ENCODE measurements around the gene CARS2. TPM values are rescaled to one million over a fixed set of nuclear protein-coding genes. Genes with fewer than 3 reads are reported as not detected.

CARS2 gene
- total and polyA plus RNA-seq, 2 of the 8 experiments (the other 6 are each of a cell fraction or from before 2014, with no cell fraction given): 47.7 to 55.9 TPM

- Histone ChIP-seq H2BK120ac (replicated peaks; ENCODE audit: low read depth, low read length) (no peak overlapping the region), H3K79me1 (ENCODE audit: low read depth, low read length) (no peaks in the 10 kb centered on the region), H2AFZ (ENCODE audit: low read length) (no peak overlapping the region), H3K4me3 (ENCODE audit: extremely low read depth in 1 of 4, insufficient read depth in 2 of 4, low read depth in 3 of 4, low read length in 4 of 4) (no peak overlapping the region), H3K14ac (ENCODE audit: insufficient read length) (no peak overlapping the region), H3K27ac (ENCODE audit: low read depth, low read length) (no peak overlapping the region), H2AK5ac (ENCODE audit: low read depth, low read length) (no peak overlapping the region), H4K5ac (ENCODE audit: insufficient read length, low read depth, low read length) (no peak overlapping the region), H2BK20ac (ENCODE audit: low read length) (no peak overlapping the region), H2BK5ac (ENCODE audit: low read depth, low read length) (no peak overlapping the region), H3K56ac (replicated peaks; ENCODE audit: insufficient read length, low read depth, low read length) (no peak overlapping the region), H4K20me1 (replicated peaks in 1 of 2; ENCODE audit: control insufficient read depth in 1 of 2, insufficient read depth in 2 of 2, low read length in 2 of 2) (no peaks in the 10 kb centered on the region), H3K23ac (ENCODE audit: insufficient read length) (no peak overlapping the region), H3K27me3 (replicated peaks in 1 of 4; ENCODE audit: control insufficient read depth in 3 of 4, extremely low read depth in 1 of 4, insufficient read depth in 3 of 4, low read length in 3 of 4) (no peaks in the 10 kb centered on the region), H4K91ac (replicated peaks; ENCODE audit: insufficient read length, low read length) (no peak overlapping the region), H3K4me1 (replicated peaks in 1 of 4; ENCODE audit: control insufficient read depth in 3 of 4, insufficient read depth in 4 of 4, low read length in 3 of 4) (no peaks in the 10 kb centered on the region; a peak in 1 of 7 replicates), H4K8ac (ENCODE audit: extremely low read depth, insufficient read depth, low read length) (no peak overlapping the region), H2BK15ac (ENCODE audit: low read length) (no peak overlapping the region), H2BK12ac (ENCODE audit: low read depth, low read length) (no peak overlapping the region), H3K9me3 (ENCODE audit: insufficient read depth in 2 of 2, low read depth in 1 of 2, low read length in 1 of 2) (peaks cover 17 to 22% of the 10 kb centered on the region in 2 experiments; a peak in 3 of 4 replicates), H3K4ac (replicated peaks; ENCODE audit: insufficient read length, low read depth, low read length) (no peak overlapping the region), H3K23me2 (ENCODE audit: low read depth, low read length) (no peaks in the 10 kb centered on the region), H3K18ac (ENCODE audit: extremely low read depth, low read length) (no peak overlapping the region), H3K9ac (replicated peaks in 1 of 4; ENCODE audit: extremely low read depth in 1 of 4, low read depth in 3 of 4, low read length in 3 of 4) (no peak overlapping the region), H3K4me2 (ENCODE audit: insufficient read depth in 1 of 2, low read depth in 2 of 2, low read length in 2 of 2) (no peak overlapping the region), H3K79me2 (ENCODE audit: control insufficient read depth in 1 of 2, insufficient read depth in 2 of 2, low read length in 2 of 2) (no peaks in the 10 kb centered on the region), H3K36me3 (ENCODE audit: control insufficient read depth in 2 of 4, insufficient read depth in 4 of 4, low read length in 3 of 4) (peaks cover 0 to 49% (median 26%) of the 10 kb centered on the region in 4 experiments; a peak in 5 of 8 replicates)
- CTCF ChIA-PET (ENCODE audit: partially characterized antibody): interaction anchor here (1.0 to 2.9 kb wide), 5 partner anchors 10 to 40 kb away, joined by 3 to 8 read pairs (median 3); partner anchors contain the start of gene CARS2
- WGBS, 2 experiments (ENCODE audit: extremely low coverage in 1 of 2, insufficient coverage in 1 of 2, insufficient read length in 1 of 2, insufficient replicate concordance in 2 of 2, low coverage in 1 of 2, low lambda C conversion rate in 2 of 2, missing lambda C conversion rate in 1 of 2): 85% methylated on average over 8 of the region's 8 CpGs; no CpG with 5 or more reads in 1 of the 2 experiments
- no peak for TF ChIP-seq NANOG (IDR thresholded peaks at IDR 0.05; ENCODE audit: insufficient read depth, low read depth, low read length, poor library complexity, severe bottlenecking)
- TF ChIP-seq KDM4A (IDR thresholded peaks at IDR 0.05; ENCODE audit: low read depth, low read length, severe bottlenecking): no peak
- no peak for TF ChIP-seq RNF2 (IDR thresholded peaks at IDR 0.05; ENCODE audit: borderline replicate concordance, low read depth, low read length, missing control alignments, poor library complexity, severe bottlenecking)
- TF ChIP-seq SAP30 (IDR thresholded peaks at IDR 0.05; ENCODE audit: insufficient read depth, insufficient replicate concordance, low read length): no peak
- POLR2A ChIA-PET (ENCODE audit: partially characterized antibody): interaction anchor here (1.0 kb wide), 1 partner anchor 51 kb away, joined by 3 read pairs; the partner anchor contains the start of gene NAXD
- DNase-seq (ENCODE audit: low read depth in 1 of 2, low spot score in 2 of 2) (no peak), FAIRE-seq (no peak)
These were observed 39.7 kb downstream of the CARS2 start for GRCh38 chr13:110666255-110666533.

Data from H1 (cell line).